Measurements from ENCODE around the gene EZH1. TPM values are rescaled to one million over a fixed set of nuclear protein-coding genes. Genes with fewer than 3 reads are reported as not detected.

The EZH1 gene
- total RNA-seq, 1 experiment from 2014 or later: 22.4 TPM

DNA sequence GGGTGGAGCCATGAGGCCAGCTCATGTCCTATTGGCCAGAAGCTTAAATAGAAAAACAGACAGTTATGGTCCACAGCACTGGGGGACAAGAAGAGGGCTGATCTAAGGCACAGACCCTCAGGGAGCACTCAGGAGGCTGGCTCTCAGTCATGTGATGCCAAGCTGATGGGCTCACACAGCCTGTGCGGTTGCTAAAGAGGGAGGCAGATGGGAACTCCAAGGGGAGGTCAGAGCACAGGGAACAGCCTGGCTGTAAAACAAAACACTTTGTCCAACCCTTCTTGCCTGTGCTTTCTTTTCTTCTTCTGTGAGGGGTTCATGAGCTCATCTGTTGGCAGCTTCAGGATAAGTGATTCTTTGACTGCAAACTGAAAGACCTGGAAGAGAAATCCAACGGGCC is 35.3 kb downstream of the EZH1 start:
- Mint-ChIP-seq H3K27ac (no peak overlapping the region), H3K36me3 (peaks cover 56% of the 10 kb centered on the region), H3K9me3 (no peaks in the 10 kb centered on the region), H3K4me1 (no peaks in the 10 kb centered on the region), H3K27me3 (ENCODE audit: low read depth) (no peaks in the 10 kb centered on the region), H3K4me3 (no peak overlapping the region)
- ChIA-PET POLR2A (no interaction called here), CTCF (interaction anchor here (0.8 to 1.3 kb wide), 5 partner anchors 33 to 131 kb away, joined by 3 to 5 read pairs (median 4); no protein-coding TSS in a partner anchor)
- no peak for TF ChIP-seq ETV6 (CRISPR knock-in tag; IDR thresholded peaks at IDR 0.05)
- TF ChIP-seq, protein P1, sequence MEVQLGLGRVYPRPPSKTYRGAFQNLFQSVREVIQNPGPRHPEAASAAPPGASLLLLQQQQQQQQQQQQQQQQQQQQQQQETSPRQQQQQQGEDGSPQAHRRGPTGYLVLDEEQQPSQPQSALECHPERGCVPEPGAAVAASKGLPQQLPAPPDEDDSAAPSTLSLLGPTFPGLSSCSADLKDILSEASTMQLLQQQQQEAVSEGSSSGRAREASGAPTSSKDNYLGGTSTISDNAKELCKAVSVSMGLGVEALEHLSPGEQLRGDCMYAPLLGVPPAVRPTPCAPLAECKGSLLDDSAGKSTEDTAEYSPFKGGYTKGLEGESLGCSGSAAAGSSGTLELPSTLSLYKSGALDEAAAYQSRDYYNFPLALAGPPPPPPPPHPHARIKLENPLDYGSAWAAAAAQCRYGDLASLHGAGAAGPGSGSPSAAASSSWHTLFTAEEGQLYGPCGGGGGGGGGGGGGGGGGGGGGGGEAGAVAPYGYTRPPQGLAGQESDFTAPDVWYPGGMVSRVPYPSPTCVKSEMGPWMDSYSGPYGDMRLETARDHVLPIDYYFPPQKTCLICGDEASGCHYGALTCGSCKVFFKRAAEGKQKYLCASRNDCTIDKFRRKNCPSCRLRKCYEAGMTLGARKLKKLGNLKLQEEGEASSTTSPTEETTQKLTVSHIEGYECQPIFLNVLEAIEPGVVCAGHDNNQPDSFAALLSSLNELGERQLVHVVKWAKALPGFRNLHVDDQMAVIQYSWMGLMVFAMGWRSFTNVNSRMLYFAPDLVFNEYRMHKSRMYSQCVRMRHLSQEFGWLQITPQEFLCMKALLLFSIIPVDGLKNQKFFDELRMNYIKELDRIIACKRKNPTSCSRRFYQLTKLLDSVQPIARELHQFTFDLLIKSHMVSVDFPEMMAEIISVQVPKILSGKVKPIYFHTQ (CRISPR knock-in tag; IDR thresholded peaks at IDR 0.05): no peak
- no peak for ATAC-seq
- DNase-seq (ENCODE audit: low spot score): no peak

DNA sequence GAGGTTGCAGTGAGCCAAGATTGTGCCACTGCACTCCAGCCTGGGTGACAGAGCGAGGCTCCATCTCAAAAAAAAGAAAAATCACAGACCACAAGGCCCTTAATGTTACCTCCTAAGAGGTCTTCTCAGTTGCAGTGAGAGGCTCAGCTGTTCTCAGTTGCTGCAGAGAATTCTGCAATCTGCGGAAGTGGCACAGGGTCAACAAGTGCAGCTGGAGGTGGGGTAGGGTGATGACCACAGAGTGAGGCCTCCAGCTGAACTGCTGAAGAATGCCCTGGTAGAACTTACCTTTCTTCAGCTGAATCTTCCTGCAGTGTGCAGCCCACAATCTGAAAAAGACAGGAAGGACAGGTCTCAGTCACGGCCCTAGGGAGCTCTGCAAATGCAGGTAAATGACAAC is 36.3 kb downstream of the EZH1 start:
- TF ChIP-seq RORB (CRISPR knock-in tag; IDR thresholded peaks at IDR 0.05): no peak
- TF ChIP-seq NR2C2 (CRISPR knock-in tag; IDR thresholded peaks at IDR 0.05): no peak
- TF ChIP-seq EMX1 (CRISPR knock-in tag; IDR thresholded peaks at IDR 0.05): no peak
- no peak for TF ChIP-seq NR1H2 (CRISPR knock-in tag; IDR thresholded peaks at IDR 0.05)
- TF ChIP-seq ZNF263 (CRISPR knock-in tag; IDR thresholded peaks at IDR 0.05; ENCODE audit: low read depth): no peak
- TF ChIP-seq ATF1 (CRISPR knock-in tag; IDR thresholded peaks at IDR 0.05): no peak
- TF ChIP-seq, protein P2, sequence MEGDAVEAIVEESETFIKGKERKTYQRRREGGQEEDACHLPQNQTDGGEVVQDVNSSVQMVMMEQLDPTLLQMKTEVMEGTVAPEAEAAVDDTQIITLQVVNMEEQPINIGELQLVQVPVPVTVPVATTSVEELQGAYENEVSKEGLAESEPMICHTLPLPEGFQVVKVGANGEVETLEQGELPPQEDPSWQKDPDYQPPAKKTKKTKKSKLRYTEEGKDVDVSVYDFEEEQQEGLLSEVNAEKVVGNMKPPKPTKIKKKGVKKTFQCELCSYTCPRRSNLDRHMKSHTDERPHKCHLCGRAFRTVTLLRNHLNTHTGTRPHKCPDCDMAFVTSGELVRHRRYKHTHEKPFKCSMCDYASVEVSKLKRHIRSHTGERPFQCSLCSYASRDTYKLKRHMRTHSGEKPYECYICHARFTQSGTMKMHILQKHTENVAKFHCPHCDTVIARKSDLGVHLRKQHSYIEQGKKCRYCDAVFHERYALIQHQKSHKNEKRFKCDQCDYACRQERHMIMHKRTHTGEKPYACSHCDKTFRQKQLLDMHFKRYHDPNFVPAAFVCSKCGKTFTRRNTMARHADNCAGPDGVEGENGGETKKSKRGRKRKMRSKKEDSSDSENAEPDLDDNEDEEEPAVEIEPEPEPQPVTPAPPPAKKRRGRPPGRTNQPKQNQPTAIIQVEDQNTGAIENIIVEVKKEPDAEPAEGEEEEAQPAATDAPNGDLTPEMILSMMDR (IDR thresholded peaks at IDR 0.05): no peak
- TF ChIP-seq OVOL2 (CRISPR knock-in tag; IDR thresholded peaks at IDR 0.05; ENCODE audit: borderline replicate concordance): no peak
- ChIA-PET POLR2A (interaction anchor here (0.6 kb wide), 1 partner anchor 61 kb away, joined by 3 read pairs; no protein-coding TSS in a partner anchor), CTCF (interaction anchor here (1.1 to 1.3 kb wide), 2 partner anchors 34 to 55 kb away, joined by 4 read pairs; no protein-coding TSS in a partner anchor)
- H3K9me3 Mint-ChIP-seq: no peaks in the 10 kb centered on the region
- H3K4me3 Mint-ChIP-seq: no peak overlapping the region
- ATAC-seq: no peak
- no peaks in the 10 kb centered on the region for H3K4me1 Mint-ChIP-seq
- no peak for DNase-seq (ENCODE audit: low spot score)
- H3K27ac Mint-ChIP-seq: no peak overlapping the region
- peaks cover 64% of the 10 kb centered on the region for H3K36me3 Mint-ChIP-seq
- H3K27me3 Mint-ChIP-seq (ENCODE audit: low read depth): no peaks in the 10 kb centered on the region

DNA sequence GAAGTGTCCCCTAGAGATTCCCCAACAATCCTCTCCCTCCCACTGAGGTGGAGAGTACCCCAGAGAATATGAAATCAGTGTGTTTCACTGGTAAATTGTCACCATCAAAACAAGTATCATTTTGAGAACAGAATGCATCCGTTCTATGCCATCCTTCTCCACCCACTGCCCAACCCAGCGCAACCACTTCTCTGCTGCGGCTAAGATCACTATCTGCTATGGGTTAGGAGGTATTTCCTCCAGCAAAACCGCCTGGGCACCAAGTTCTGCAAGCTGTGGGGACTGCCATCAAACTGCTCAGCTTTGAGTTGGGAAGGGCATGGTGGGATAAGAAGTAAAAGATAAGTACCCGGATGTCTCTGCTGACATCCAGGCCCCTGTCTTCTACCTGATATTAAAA is 38.1 kb downstream of the EZH1 start:
- TF ChIP-seq SOX15 (CRISPR knock-in tag; IDR thresholded peaks at IDR 0.05): no peak
- Mint-ChIP-seq H3K36me3 (peaks cover 62% of the 10 kb centered on the region), H3K27ac (no peak overlapping the region), H3K4me3 (no peak overlapping the region), H3K9me3 (no peaks in the 10 kb centered on the region), H3K27me3 (ENCODE audit: low read depth) (no peaks in the 10 kb centered on the region), H3K4me1 (no peaks in the 10 kb centered on the region)
- CTCF ChIA-PET: no interaction called here
- DNase-seq (ENCODE audit: low spot score) (no peak), ATAC-seq (no peak)
- POLR2A ChIA-PET: interaction anchor here (0.6 kb wide), 1 partner anchor 955 kb away, joined by 4 read pairs; no protein-coding TSS in a partner anchor

DNA sequence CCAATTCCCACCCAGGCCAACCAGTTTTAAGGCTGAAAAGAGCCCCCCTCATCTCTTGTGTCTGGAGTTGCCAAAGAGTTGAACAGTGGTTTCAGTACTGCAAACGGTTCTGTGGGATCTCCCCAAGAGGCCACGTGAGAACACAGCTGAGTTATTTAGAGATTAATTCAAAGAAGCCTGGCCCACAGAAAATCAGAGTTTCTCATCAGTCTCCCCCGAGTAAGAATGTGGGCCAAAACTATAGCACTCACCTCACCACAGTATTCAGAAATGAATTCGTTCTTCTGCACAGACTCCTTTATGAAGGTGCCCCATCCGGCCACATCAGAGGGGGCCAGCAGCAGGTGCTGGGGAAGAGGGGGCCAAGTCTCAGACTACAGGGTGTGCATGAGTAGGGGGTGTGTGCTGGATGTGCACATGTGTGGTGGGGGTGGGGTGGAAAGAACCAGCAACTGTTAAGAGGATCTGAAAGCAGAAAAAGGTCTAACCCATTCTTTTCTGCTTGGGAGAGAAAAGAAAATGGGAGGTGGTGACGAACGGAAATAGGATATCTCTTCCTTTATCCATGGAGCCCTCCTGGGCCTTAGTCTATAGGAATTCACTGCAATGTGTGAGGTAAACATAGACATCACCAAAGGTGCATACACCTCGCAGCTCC is 39.9 kb downstream of the EZH1 start:
- peaks cover 50% of the 10 kb centered on the region for H3K36me3 Mint-ChIP-seq

More for the DNA sequence above, 39.9 kb downstream of the EZH1 start:
- ChIA-PET POLR2A (no interaction called here), CTCF (interaction anchor here (0.7 kb wide), 1 partner anchor 14 kb away, joined by 3 read pairs; no protein-coding TSS in a partner anchor)
- Mint-ChIP-seq H3K27me3 (ENCODE audit: low read depth) (no peaks in the 10 kb centered on the region), H3K4me1 (no peaks in the 10 kb centered on the region), H3K27ac (no peak overlapping the region), H3K4me3 (no peak overlapping the region), H3K9me3 (no peaks in the 10 kb centered on the region)
- no peak for DNase-seq (ENCODE audit: low spot score)
- ATAC-seq: no peak
- TF ChIP-seq NR2C2 (CRISPR knock-in tag; IDR thresholded peaks at IDR 0.05) (no peak), IRF2 (CRISPR knock-in tag; IDR thresholded peaks at IDR 0.05; ENCODE audit: borderline replicate concordance, low read depth) (no peak), FOXP1 (CRISPR knock-in tag; IDR thresholded peaks at IDR 0.05; ENCODE audit: borderline replicate concordance) (no peak), EMX1 (CRISPR knock-in tag; IDR thresholded peaks at IDR 0.05) (no peak), NFYB (CRISPR knock-in tag; conservative IDR thresholded peaks at IDR 0.05; ENCODE audit: low read depth) (no peak), ETV6 (CRISPR knock-in tag; IDR thresholded peaks at IDR 0.05) (no peak), ATF1 (CRISPR knock-in tag; IDR thresholded peaks at IDR 0.05) (no peak)
- TF ChIP-seq, protein P3, sequence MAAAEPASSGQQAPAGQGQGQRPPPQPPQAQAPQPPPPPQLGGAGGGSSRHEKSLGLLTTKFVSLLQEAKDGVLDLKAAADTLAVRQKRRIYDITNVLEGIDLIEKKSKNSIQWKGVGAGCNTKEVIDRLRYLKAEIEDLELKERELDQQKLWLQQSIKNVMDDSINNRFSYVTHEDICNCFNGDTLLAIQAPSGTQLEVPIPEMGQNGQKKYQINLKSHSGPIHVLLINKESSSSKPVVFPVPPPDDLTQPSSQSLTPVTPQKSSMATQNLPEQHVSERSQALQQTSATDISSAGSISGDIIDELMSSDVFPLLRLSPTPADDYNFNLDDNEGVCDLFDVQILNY (CRISPR knock-in tag; IDR thresholded peaks at IDR 0.05): no peak
- TF ChIP-seq, protein P4, sequence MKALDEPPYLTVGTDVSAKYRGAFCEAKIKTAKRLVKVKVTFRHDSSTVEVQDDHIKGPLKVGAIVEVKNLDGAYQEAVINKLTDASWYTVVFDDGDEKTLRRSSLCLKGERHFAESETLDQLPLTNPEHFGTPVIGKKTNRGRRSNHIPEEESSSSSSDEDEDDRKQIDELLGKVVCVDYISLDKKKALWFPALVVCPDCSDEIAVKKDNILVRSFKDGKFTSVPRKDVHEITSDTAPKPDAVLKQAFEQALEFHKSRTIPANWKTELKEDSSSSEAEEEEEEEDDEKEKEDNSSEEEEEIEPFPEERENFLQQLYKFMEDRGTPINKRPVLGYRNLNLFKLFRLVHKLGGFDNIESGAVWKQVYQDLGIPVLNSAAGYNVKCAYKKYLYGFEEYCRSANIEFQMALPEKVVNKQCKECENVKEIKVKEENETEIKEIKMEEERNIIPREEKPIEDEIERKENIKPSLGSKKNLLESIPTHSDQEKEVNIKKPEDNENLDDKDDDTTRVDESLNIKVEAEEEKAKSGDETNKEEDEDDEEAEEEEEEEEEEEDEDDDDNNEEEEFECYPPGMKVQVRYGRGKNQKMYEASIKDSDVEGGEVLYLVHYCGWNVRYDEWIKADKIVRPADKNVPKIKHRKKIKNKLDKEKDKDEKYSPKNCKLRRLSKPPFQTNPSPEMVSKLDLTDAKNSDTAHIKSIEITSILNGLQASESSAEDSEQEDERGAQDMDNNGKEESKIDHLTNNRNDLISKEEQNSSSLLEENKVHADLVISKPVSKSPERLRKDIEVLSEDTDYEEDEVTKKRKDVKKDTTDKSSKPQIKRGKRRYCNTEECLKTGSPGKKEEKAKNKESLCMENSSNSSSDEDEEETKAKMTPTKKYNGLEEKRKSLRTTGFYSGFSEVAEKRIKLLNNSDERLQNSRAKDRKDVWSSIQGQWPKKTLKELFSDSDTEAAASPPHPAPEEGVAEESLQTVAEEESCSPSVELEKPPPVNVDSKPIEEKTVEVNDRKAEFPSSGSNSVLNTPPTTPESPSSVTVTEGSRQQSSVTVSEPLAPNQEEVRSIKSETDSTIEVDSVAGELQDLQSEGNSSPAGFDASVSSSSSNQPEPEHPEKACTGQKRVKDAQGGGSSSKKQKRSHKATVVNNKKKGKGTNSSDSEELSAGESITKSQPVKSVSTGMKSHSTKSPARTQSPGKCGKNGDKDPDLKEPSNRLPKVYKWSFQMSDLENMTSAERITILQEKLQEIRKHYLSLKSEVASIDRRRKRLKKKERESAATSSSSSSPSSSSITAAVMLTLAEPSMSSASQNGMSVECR (CRISPR knock-in tag; IDR thresholded peaks at IDR 0.05; ENCODE audit: borderline replicate concordance): no peak

Measured in WTC11 (cell line).